SW480 (cell line): ENCODE results near the gene DPF1.

Source experiments
- DNase-seq: peaks from one replicate; pipeline ENCODE4 v3.0.0-alpha.2; 2016; ENCODE audit warnings: low spot score

The DPF1 gene

GRCh38 chr19:38163419-38164290 is 60.4 kb downstream of the DPF1 start:
- no peak for DNase-seq

GRCh38 chr19:38162632-38163031 is 61.4 kb downstream of the DPF1 start:
- no peak for DNase-seq

GRCh38 chr19:38162094-38162493 is 61.9 kb downstream of the DPF1 start:
- DNase-seq = no peak
